ENCODE measurements around the gene AGBL1. TPM values are rescaled to one million over a fixed set of nuclear protein-coding genes. Genes with fewer than 3 reads are reported as not detected.
A peak's percentile ranks its signal among the peaks of the same experiment; 100 is the strongest.

The AGBL1 gene
- total and polyA plus RNA-seq, 2 experiments from 2014 or later: 0.03 TPM; not detected in 1

- TF ChIP-seq CTCF (conservative IDR thresholded peaks at IDR 0.05; ENCODE audit: low read depth in 2 of 2) (no peak), POLR2AphosphoS5 (IDR thresholded peaks at IDR 0.05; ENCODE audit: low read depth) (no peak), EZH2 (IDR thresholded peaks at IDR 0.05; ENCODE audit: low read depth, unreplicated experiment) (no peak), ZNF331 (CRISPR knock-in tag; IDR thresholded peaks at IDR 0.05; ENCODE audit: low read depth) (no peak), ETS1 (IDR thresholded peaks at IDR 0.05) (no peak), NANOG (IDR thresholded peaks at IDR 0.05; ENCODE audit: borderline replicate concordance) (no peak)
Observed at GRCh38 chr15:86203462-86203861, 123.8 kb downstream of the AGBL1 start (continued).

- Histone ChIP-seq H2AFZ (no peak overlapping the region), H3K79me2 (replicated peaks; ENCODE audit: insufficient read depth) (no peaks in the 10 kb centered on the region), H3F3A (replicated peaks; ENCODE audit: low read depth) (no peaks in the 10 kb centered on the region), H3K27ac (ENCODE audit: low read depth) (no peak overlapping the region), H3K9me2 (ENCODE audit: insufficient read depth) (no peaks in the 10 kb centered on the region), H3K27me3 (ENCODE audit: insufficient read depth) (no peaks in the 10 kb centered on the region), H3K36me3 (ENCODE audit: insufficient read depth) (no peaks in the 10 kb centered on the region), H3K4me1 (ENCODE audit: insufficient read depth) (peaks cover 12% of the 10 kb centered on the region), H3K4me2 (no peak overlapping the region; the same call in 1 of the 2 replicates), H3K4me3 (no peak overlapping the region), H4K20me1 (replicated peaks; ENCODE audit: insufficient read depth) (no peaks in the 10 kb centered on the region)
- Mint-ChIP-seq H3K9me3 (peaks cover 5% of the 10 kb centered on the region; the same call in 2 of the 3 replicates), H3K36me3 (ENCODE audit: low read depth) (peaks cover 8% of the 10 kb centered on the region; the same call in 2 of the 3 replicates), H3K27me3 (ENCODE audit: insufficient read depth, low read depth, poor library complexity) (no peaks in the 10 kb centered on the region), H3K4me1 (peaks cover 14% of the 10 kb centered on the region; the same call in 2 of the 3 replicates), H3K27ac (no peak overlapping the region), H3K4me3 (no peak overlapping the region)
- DNase-seq (ENCODE audit: low spot score) (no peak), ATAC-seq (no peak)
- TF ChIP-seq ZNF462 (CRISPR knock-in tag; IDR thresholded peaks at IDR 0.05) (no peak), NANOG (IDR thresholded peaks at IDR 0.05; ENCODE audit: borderline replicate concordance) (0 out of 2 replicates have a peak, but pooled peaks have one; percentile 26)
Observed at GRCh38 chr15:86205096-86205495, 125.4 kb downstream of the AGBL1 start.

All from GM23338 (cell line).